Fibroblast of lung (primary cell): ENCODE measurements around the gene NRG2.

Source experiments
- EZH2 ChIP-seq: IDR thresholded peaks from 2 replicates; pipeline ENCODE4 v1.5.1; 2012; ENCODE audit warnings: low read length, control low read depth, mild to moderate bottlenecking; ENCODE audit errors: missing control alignments
- TF ChIP-seq, protein P1 (sequence below), 2 donors: IDR thresholded peaks in 1 of 2; conservative IDR thresholded peaks in 1 of 2; 1 replicate in 1 of 2; 2 replicates in 1 of 2; pipeline ENCODE4 v1.5.1; 2011 to 2012; ENCODE audit warnings: low read length in 2 of 2, control low read depth in 1 of 2, inconsistent platforms in 1 of 2, low read depth in 1 of 2, mild to moderate bottlenecking in 1 of 2

DNA sequence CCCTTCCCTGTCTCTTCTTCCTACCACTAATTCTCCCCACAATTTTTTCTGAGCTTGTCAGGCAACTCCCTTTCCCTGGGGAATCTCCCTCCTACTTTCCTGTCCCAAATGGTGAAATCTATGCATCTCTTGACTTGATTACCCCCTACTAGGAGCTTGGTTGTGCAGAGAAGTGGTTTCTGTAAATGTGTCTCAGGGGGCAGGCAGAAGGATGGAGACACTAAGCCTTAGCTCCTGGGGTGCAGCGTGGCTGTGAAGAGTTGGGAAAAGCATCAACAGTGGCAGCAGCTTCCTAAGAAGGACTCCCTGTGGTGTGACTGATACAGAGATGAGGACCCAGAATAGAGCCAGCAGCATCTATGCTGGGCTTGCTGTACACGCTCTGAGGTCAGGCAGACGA lies 62.3 kb downstream of the NRG2 start:
- TF ChIP-seq, protein P1, sequence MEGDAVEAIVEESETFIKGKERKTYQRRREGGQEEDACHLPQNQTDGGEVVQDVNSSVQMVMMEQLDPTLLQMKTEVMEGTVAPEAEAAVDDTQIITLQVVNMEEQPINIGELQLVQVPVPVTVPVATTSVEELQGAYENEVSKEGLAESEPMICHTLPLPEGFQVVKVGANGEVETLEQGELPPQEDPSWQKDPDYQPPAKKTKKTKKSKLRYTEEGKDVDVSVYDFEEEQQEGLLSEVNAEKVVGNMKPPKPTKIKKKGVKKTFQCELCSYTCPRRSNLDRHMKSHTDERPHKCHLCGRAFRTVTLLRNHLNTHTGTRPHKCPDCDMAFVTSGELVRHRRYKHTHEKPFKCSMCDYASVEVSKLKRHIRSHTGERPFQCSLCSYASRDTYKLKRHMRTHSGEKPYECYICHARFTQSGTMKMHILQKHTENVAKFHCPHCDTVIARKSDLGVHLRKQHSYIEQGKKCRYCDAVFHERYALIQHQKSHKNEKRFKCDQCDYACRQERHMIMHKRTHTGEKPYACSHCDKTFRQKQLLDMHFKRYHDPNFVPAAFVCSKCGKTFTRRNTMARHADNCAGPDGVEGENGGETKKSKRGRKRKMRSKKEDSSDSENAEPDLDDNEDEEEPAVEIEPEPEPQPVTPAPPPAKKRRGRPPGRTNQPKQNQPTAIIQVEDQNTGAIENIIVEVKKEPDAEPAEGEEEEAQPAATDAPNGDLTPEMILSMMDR (conservative IDR thresholded peaks at IDR 0.05 in 1 of 2, IDR thresholded peaks at IDR 0.05 in 1 of 2; ENCODE audit: low read depth in 1 of 2, low read length in 2 of 2), result no peak
- no peak for TF ChIP-seq EZH2
